NOMO-1 (cell line): ENCODE data around the gene SOAT1.
"Not testable (repeated sequence)": the region's sequence is repeated elsewhere in the genome, so short reads cannot be mapped to it uniquely, and the experiment has no call there.

ENCODE experiments used
- DNase-seq, 2 experiments: peaks; one replicate each; lab custom pipeline; 2025; ENCODE audit not compliant: unreplicated experiment in 2 of 2; lab: John Stamatoyannopoulos, UW

The SOAT1 gene

DNA sequence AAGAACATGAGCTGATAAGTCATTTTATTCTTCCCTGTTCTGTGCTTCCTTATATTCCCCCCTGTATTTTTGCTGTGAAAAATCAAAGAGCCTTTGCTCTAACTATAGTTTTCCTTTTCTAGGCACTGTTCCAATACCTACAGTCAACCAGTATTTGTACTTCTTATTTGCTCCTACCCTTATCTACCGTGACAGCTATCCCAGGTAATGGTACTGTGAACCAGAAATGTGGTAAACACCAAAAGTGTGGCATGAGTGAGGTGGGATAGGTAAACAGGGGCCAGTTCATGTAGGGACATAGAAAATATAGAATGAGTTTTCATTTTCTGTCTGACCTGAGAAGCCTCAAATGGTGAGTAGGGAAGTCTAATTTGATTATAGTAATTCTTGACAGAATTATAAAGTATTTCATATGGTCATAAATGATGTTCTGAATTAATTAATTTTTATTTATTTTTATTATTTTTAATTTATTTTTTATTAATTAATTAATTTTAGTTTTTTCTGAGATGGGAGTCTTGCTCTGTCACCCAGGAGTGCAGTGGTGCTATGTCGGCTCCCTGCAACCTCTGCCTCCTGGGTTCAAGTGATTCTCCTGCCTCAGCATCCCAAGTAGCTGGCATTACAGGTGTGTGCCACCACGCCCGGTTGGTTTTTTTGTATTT, 49.3 kb downstream of the SOAT1 start:
- no peak for DNase-seq

DNA sequence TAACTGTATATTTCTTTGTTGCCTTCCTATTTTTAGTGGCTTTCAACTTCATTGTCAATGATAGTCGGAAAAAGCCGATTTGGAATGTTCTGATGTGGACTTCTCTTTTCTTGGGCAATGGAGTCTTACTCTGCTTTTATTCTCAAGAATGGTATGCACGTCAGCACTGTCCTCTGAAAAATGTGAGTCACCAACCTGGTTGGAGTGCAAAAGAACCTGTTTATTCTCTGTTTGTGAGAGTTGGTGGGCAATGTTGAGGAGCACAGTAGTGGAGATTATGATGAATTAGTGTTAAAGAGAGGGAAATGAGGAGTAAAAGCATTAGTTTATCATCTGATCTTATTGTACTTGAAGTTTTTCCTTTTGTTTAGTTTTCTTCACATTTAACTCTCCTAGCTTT, 57.7 kb downstream of the SOAT1 start:
- no peak for DNase-seq

DNA sequence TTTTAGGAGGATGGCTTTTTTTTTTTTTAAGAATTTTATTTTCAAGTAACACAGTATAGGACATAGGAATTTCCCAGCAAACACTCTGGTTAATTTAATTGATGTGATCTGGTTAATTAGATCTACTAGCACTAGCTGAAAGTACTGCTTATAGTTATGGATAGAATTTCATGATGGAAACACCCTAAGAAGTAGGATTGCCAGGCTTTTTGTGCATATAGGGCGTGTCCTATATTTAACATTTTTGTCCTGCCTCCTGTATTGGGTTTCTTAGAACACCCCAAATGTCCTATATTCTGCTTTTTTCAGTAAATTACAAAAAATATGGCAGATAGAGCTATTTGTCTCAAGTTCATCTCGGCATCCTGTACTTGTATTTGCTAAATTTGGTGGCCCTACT, 58.6 kb downstream of the SOAT1 start:
- no peak for DNase-seq

DNA sequence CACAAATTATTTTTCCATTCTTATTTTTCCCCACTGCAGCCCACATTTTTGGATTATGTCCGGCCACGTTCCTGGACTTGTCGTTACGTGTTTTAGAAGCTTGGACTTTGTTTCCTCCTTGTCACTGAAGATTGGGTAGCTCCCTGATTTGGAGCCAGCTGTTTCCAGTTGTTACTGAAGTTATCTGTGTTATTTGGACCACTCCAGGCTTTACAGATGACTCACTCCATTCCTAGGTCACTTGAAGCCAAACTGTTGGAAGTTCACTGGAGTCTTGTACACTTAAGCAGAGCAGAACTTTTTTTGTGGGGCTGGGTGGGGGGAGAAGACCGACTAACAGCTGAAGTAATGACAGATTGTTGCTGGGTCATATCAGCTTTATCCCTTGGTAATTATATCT, 59.9 kb downstream of the SOAT1 start:
- DNase-seq, result no peak

DNA sequence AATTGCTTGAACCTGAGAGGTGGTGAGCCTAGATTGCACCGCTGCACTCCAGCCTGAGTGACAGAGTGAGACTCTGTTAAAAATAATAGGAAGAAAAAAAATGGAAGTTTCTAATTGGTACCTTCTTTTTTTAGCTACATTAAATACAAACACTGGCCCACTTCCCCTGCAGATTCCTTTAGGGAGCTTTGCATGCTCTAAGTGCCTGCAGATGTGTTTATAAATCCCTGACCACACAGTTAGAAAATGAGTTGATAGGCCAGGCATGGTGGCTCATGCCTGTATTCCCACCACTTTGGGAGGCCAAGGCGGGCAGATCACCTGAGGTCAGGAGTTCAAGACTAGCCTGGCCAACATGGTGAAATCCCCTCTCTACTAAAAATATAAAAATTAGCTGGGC, 68.0 kb downstream of the SOAT1 start:
- DNase-seq, result not testable (repeated sequence)

DNA sequence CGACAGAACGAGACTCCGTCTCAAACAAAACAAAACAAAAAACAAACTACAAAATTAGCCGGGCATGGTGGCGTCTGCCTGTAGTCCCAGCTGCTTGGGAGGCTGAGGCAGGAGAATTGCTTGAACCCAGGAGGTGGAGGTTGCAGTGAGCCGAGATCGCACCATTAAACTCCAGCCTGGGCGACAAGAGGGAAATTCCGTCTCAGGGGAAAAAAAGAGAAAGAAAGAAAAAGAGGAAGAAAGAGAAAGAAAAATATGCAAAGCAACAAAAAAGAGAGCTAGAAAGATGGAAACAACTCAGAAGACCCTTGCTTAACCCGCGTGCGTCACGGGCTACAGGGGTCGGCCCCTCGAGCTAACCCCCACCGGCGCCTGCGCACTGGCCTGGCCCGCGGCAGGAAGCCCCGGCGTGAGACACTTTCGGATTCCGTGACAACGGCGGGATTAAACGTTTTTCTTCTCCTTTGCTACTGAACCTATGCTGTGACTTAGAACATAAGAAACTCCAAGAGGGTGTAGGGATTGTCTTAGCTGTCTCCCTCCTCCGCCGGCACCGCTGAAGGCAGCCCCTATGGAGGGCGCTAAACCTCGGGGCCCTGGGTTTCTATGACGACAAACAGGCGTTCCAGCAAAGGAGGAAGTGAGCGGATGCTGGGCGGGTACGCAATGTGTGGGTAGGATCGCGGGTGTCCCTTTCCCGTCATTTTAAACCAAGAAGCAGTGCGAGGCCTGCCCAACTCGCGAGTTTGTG, 71.9 kb downstream of the SOAT1 start, which contains the start of gene AXDND1:
AXDND1 (plus strand) TSS at position 630 of the 751 bp plus-strand sequence. CDS start 539 bp downstream, outside the sequence.
- peak; percentile 92 to 93 for DNase-seq

DNA sequence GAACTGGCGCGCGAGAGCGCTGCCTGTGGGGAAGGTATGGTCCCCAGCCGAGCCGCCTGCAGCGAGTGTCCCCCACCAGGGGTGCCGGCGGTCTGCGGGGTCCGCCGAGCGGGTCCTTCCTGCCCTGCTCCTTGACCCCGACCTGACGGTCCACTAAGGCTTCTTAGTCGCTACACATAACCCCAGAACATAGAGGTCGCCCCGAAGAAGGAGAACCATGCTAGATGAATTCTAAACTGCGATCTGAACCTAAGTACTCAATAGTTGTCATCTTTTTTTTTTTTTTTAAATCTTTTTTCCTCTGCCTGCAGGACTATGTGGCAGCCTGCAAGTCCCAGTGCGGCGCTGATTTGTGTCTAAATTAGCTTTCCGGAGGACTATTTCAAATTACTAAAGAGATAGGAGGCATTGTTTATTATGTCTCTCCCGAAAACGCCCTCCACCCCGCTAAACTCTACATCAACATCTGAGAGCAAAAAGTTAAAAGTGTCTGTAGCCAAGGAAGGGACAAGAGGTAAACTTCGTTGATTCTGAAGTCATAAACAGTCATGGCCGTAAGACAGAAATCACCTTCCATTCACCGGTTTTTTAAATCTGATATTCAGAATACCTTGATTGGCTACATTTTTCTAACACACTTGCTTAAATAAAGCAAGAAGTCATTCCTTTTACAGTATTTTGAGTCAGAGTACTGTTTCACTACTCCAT, 72.7 kb downstream of the SOAT1 start:
- DNase-seq, result peak in 1 of 2 experiments; percentile 41

DNA sequence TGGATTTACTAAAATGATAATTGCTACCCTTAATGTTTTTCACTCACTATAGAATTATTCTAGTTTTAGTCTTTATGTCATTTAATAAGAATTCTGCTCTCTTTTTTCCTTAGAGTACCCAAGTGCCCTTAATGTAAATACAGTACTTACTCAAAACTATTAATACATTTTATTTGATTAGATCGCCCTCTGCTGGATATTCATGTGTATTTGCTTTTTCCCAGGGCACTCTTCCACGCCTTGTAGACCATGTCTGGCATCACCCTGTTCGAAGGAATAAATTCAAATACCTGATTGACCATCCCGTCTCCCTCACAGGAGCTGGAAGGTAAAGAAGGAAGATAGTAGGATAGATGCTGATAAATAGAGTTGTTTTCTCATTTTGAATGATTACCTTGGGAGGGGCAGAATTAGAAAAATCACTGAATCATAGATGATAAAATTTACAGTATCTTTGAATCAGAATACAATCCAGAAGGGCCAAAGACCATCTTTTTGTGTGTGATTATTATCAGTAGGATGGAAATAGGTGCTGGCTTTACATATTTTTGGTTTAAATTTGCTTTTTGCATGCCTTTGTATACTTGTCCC, 76.2 kb downstream of the SOAT1 start:
- DNase-seq, result peak; percentile 23 to 70

DNA sequence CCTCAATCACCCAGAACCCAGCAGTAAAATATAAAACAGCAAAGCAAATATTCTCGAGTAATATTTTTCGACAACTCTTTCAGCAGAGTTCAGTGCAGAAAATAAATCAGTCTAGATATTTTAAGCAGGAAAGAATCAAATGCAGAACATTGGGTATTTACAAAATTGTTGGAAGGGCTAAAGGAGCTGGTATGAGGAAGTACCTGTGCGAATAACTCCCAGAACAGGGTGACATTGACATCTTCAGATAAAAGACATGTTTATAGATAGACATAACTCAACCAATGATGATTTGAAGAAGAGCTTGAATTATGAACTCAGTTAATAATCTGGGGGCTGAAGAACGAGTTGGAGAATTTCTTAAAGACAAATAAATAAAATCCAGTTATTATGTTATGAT, 78.6 kb downstream of the SOAT1 start:
- no peak for DNase-seq

DNA sequence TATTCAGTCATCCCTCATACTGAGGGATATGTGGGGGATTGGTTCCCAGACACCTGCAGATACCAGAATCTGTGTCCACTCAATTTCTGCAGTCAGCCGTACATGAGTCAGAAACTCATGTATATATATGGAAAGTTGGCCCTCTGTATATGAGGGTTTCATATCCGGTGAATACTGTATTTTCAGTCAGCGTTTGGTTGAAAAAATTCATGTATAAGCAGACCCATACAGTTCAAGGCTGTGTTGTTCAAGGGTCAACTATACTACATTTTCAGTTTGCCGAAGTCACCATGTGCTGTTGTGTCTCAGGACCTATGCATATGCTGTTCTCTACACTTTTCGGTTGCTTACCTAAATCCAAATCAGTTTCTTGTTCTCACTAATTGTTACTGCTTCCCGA, 82.6 kb downstream of the SOAT1 start:
- no peak for DNase-seq

DNA sequence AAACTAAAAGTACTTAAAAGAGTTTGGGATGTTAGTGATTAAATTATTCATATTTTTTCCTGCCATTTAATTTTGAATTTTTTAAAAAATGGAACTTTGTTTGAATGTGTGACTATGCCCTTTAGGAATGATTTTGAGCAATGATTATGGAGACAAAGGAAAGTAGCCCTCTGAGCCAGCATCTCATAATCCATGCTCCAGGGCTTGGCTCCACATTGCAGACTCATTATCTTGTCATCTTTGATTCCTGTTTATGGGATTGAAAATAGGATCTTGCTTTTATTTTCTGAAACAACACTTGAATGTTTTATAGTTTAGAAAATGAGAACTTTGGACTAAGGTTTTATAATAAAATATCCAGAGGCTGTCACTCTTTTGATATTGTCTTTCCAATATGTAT, 86.7 kb downstream of the SOAT1 start:
- no peak for DNase-seq

DNA sequence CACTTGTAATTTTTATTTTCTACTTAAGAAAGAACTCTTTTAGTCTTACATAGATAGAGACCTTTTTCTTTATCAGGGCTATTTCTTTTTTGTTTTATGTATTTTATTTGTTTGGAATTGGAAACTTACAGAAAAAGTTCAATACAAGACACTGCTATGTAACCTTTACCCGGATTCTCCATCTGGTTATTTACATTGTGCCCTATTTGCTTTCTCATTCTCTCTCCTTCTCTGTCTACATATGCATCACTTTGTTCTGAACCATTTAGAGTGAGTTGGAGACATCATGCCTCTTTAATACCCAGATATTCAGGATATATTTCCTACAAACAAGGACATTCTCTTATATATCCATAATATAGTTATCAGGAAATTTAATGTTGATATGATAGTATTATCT, 90.4 kb downstream of the SOAT1 start:
- DNase-seq, result no peak

DNA sequence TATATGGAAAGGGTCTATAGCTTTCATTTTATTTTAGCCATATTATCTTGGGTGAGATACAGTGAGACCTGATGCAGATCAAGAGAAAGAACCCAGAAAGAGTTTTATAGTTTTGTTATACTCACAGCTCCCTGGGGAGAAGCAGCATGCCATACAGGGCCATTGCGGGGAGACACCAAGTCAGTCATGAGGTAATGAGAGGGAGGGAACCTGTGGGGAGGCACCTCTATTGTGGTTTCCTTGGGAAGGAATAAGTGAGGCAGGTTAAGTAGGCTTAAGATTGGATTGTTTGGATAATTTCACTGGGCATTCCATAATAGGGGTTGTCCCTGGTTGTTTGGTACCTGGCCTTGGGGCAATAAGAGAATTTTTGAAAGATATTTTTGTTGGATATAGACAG, 91.9 kb downstream of the SOAT1 start:
- no peak for DNase-seq

DNA sequence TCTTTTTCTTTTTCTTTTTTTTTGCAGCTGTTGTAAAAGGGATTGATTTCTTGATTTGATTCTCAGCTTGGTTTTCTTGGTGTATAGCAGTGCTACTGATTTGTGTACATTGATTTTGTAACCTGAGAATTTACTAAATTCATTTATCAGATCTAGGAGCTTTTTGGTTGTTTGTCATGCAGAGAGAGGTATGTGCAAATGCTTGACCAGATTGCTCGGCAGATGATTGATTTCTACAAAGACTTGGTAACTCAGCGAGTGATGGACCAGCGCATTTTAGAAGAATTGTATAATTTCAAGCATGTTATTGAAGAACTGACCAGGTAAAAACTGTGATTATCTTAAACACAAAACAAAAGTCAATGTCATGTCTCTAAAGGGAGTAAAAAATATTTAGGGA, 100.1 kb downstream of the SOAT1 start:
- no peak for DNase-seq

DNA sequence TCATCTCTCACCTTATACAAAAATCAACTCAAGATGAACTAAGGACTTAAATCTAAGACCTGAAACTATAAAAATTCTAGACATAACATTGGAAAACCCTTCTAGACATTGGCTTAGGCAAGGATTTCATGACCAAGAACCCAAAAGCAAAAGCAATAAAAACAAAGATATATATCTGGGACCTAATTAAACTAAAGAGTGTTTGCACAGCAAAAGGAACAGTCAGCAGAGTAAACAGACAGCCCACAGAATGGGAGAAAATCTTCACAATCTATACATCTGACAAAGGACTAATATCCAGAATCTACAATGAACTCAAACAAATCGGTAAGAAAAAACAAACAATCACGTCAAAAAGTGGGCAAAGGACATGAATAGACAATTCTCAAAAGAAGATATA, 105.8 kb downstream of the SOAT1 start:
- not testable (repeated sequence) for DNase-seq
